ENCODE results near the gene C1QTNF7.

C1QTNF7 gene

GRCh38 chr4:15444879-15445547 lies 17.2 kb downstream of the C1QTNF7 start:
- H3K27me3 ChIP-seq (ENCODE audit: control insufficient read depth, low read length): no peaks in the 10 kb centered on the region
- TF ChIP-seq CTCF (IDR thresholded peaks at IDR 0.05; ENCODE audit: low read depth, low read length, poor library complexity, severe bottlenecking): no peak
- TF ChIP-seq EZH2phosphoT487 (IDR thresholded peaks at IDR 0.05; ENCODE audit: borderline replicate concordance, low read length): no peak

GRCh38 chr4:15451181-15451865 lies 23.5 kb downstream of the C1QTNF7 start:
- no peak for TF ChIP-seq CTCF (IDR thresholded peaks at IDR 0.05; ENCODE audit: low read depth, low read length, poor library complexity, severe bottlenecking)
- no peak for TF ChIP-seq EZH2phosphoT487 (IDR thresholded peaks at IDR 0.05; ENCODE audit: borderline replicate concordance, low read length)
- no peaks in the 10 kb centered on the region for H3K36me3 ChIP-seq (ENCODE audit: control insufficient read depth, low read length)
- H3K4me3 ChIP-seq (ENCODE audit: low read length): no peak overlapping the region
- no peaks in the 10 kb centered on the region for H3K79me2 ChIP-seq (ENCODE audit: control insufficient read depth, low read length)
- H3K4me2 ChIP-seq (ENCODE audit: low read length): no peak overlapping the region
- no peaks in the 10 kb centered on the region for H3K4me1 ChIP-seq (ENCODE audit: control insufficient read depth, low read length)
- no peaks in the 10 kb centered on the region for H3F3A ChIP-seq (ENCODE audit: control insufficient read depth, insufficient read depth)
- H3K27ac ChIP-seq (ENCODE audit: low read depth, low read length): no peak overlapping the region
- no peaks in the 10 kb centered on the region for H3K9me2 ChIP-seq (replicated peaks; ENCODE audit: control insufficient read depth, low read length)
- H3K9me3 ChIP-seq (ENCODE audit: control insufficient read depth, insufficient read depth, low read length): no peaks in the 10 kb centered on the region
- 0 out of 2 replicates have a peak, but pooled peaks cover 2% of the 10 kb centered on the region for H3K27me3 ChIP-seq (ENCODE audit: control insufficient read depth, low read length)
- H4K20me1 ChIP-seq (ENCODE audit: control insufficient read depth, insufficient read depth, low read depth, low read length): no peaks in the 10 kb centered on the region

More at GRCh38 chr4:15444879-15445547, 17.2 kb downstream of the C1QTNF7 start:
- Histone ChIP-seq H3F3A (ENCODE audit: control insufficient read depth, insufficient read depth) (no peaks in the 10 kb centered on the region), H4K20me1 (ENCODE audit: control insufficient read depth, insufficient read depth, low read depth, low read length) (no peaks in the 10 kb centered on the region), H3K79me2 (ENCODE audit: control insufficient read depth, low read length) (no peaks in the 10 kb centered on the region), H3K4me2 (ENCODE audit: low read length) (no peak overlapping the region), H3K36me3 (ENCODE audit: control insufficient read depth, low read length) (no peaks in the 10 kb centered on the region), H3K4me1 (ENCODE audit: control insufficient read depth, low read length) (no peaks in the 10 kb centered on the region), H3K4me3 (ENCODE audit: low read length) (no peak overlapping the region), H3K9me2 (replicated peaks; ENCODE audit: control insufficient read depth, low read length) (no peaks in the 10 kb centered on the region), H3K27ac (ENCODE audit: low read depth, low read length) (no peak overlapping the region), H3K9me3 (ENCODE audit: control insufficient read depth, insufficient read depth, low read length) (no peaks in the 10 kb centered on the region)

GRCh38 chr4:15451866-15452765 lies 24.3 kb downstream of the C1QTNF7 start:
- peaks cover 3% of the 10 kb centered on the region for H3K4me1 ChIP-seq (ENCODE audit: control insufficient read depth, low read length)
- no peak overlapping the region for H3K4me3 ChIP-seq (ENCODE audit: low read length)
- no peaks in the 10 kb centered on the region for H3K36me3 ChIP-seq (ENCODE audit: control insufficient read depth, low read length)
- 0 out of 2 replicates have a peak, but pooled peaks cover 2% of the 10 kb centered on the region for H3K27me3 ChIP-seq (ENCODE audit: control insufficient read depth, low read length)
- TF ChIP-seq EZH2phosphoT487 (IDR thresholded peaks at IDR 0.05; ENCODE audit: borderline replicate concordance, low read length): no peak
- TF ChIP-seq CTCF (IDR thresholded peaks at IDR 0.05; ENCODE audit: low read depth, low read length, poor library complexity, severe bottlenecking): no peak
- H3K27ac ChIP-seq (ENCODE audit: low read depth, low read length): no peak overlapping the region
- no peaks in the 10 kb centered on the region for H3K9me2 ChIP-seq (replicated peaks; ENCODE audit: control insufficient read depth, low read length)
- no peaks in the 10 kb centered on the region for H3F3A ChIP-seq (ENCODE audit: control insufficient read depth, insufficient read depth)
- no peaks in the 10 kb centered on the region for H3K79me2 ChIP-seq (ENCODE audit: control insufficient read depth, low read length)
- no peaks in the 10 kb centered on the region for H3K9me3 ChIP-seq (ENCODE audit: control insufficient read depth, insufficient read depth, low read length)
- H3K4me2 ChIP-seq (ENCODE audit: low read length): no peak overlapping the region
- H4K20me1 ChIP-seq (ENCODE audit: control insufficient read depth, insufficient read depth, low read depth, low read length): no peaks in the 10 kb centered on the region
